ENCODE measurements around the gene UBAC2.
"Not testable (repeated sequence)": the region's sequence is repeated elsewhere in the genome, so short reads cannot be mapped to it uniquely, and the experiment has no call there.

Gene UBAC2

DNA sequence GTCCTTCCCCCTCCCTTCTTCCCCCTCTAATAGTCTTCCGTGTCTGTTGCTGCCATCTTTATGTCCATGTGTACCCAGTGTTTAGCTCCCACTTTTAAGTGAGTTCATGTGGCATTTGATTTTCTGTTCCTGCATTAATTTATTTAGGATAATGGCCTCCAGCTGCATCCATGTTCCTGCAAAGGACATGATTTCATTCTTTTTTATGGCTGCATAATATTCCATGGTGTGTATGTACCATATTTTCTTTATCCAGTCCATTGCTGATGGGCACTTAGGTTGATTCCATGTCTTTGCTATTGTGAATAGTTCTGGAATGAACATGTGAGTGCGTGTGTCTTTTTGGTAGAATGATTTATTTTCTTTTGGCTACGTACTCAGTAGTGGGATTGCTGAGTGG is 48.5 kb downstream of the UBAC2 start:
- DNase-seq (ENCODE audit: low read depth in 3 of 3), result not testable (repeated sequence)

- DNase-seq (ENCODE audit: low read depth in 3 of 3), result not testable (repeated sequence)
Observed at GRCh38 chr13:99249606-99250005, 49.0 kb downstream of the UBAC2 start.

GRCh38 chr13:99250982-99251825 is 50.5 kb downstream of the UBAC2 start:
- no peak for DNase-seq (ENCODE audit: low read depth in 3 of 3)

GRCh38 chr13:99251921-99252320 is 51.3 kb downstream of the UBAC2 start:
- no peak for DNase-seq (ENCODE audit: low read depth in 3 of 3)

DNA sequence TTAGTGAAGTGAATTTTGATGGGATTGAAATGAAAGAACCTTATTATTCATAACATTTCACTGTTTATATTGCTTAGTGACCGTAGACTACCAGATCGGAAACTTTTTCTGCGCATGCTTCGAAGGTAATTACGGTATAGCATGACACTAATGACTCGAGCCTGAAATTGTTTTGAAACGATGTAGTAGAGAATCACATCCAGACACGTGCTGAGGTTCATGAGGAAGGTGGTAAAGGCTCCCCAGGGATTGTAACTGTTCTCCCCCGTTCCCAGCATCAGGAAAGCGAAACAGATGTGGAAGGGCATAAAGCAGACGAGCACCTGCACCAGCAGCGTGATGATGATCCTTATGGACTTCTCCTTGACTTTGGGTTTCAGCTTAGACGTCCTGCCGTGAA is 54.2 kb downstream of the UBAC2 start:
- no peak for DNase-seq (ENCODE audit: low read depth in 3 of 3)

DNA sequence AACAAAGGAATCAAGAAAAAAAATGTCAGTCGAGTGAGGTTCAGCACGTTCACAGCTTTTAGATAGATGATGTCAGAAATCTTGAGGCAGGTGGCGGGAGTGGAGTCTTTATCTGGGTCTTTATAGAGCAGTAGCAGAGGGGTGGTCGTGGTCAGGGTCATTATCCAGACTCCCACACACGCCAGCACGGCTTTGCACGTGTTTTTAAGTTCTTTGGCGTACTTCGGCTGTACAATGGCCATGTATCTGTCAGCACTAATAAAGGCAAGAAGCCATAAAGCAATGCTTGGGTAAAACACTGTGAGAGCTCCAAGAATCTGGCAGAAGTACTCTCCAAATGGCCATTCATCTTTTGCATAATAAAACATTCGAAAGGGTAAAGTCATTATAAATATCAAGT is 54.6 kb downstream of the UBAC2 start:
- no peak for DNase-seq (ENCODE audit: low read depth in 3 of 3)

DNA sequence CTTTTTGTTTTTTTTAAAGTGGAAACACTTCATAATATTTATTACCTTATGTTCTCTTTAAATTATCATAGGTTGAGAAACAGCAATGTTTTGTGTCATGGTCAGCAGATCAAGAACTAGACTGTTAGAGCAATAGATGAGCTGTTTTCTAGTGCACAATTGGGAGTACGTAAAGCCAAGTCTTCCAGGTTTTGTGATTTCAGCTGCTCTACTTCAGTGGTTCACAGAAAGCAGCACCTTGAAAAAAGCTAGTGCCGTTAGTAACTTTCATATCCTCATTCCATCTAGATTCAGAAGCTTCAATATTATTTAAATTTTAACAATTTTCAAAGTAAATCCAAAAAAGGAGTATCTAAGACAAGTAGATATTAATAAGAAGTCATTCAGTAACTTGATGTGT is 55.6 kb downstream of the UBAC2 start:
- no peak for DNase-seq (ENCODE audit: low read depth in 3 of 3)

GRCh38 chr13:99256709-99257108 is 56.1 kb downstream of the UBAC2 start:
- no peak for DNase-seq (ENCODE audit: low read depth in 3 of 3)

DNA sequence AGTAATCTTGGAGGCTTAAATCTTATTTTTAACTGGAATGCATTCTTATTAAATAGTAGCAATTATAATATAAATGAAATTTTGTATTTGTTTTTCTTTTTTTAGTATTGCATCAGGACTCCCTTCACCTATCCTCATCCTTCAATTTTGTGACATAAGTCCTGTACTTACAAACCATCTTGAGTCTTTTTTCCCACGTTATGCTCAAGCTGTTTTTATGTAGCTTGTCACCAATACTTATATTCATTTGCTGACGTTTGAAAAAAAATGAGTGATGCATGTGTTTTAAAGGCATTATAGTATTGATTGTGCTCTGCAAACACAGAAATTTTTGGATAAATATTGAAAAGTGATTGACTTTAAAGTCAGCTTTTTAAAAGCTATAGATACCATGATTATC is 56.6 kb downstream of the UBAC2 start:
- no peak for DNase-seq (ENCODE audit: low read depth in 3 of 3)

- DNase-seq (ENCODE audit: low read depth in 3 of 3), result no peak
Observed at GRCh38 chr13:99258210-99258860, 57.7 kb downstream of the UBAC2 start, which contains the start of gene GPR18. GPR18 (minus strand) TSS chr13:99258379; CDS start chr13:99255872, 2,507 bp downstream.

DNA sequence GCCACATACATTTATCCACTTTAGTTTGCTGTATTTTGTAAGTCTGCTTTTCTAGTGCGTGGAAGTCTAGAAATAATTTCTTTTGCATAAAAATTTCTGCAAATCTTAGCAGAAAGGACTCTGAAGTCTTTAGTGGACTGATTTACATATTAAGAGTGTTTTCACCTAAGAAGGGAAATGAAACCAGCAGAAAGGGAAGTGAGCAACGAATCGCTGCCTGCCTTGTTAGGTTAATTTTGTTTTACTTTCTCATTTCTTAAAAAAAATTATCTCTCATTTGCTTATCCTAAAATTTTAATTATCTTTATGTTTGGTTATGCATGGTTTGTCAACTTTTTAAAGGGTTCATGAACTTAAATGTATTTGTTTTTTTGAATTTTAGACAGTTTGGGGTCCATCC is 58.3 kb downstream of the UBAC2 start:
- no peak for DNase-seq (ENCODE audit: low read depth in 3 of 3)

DNA sequence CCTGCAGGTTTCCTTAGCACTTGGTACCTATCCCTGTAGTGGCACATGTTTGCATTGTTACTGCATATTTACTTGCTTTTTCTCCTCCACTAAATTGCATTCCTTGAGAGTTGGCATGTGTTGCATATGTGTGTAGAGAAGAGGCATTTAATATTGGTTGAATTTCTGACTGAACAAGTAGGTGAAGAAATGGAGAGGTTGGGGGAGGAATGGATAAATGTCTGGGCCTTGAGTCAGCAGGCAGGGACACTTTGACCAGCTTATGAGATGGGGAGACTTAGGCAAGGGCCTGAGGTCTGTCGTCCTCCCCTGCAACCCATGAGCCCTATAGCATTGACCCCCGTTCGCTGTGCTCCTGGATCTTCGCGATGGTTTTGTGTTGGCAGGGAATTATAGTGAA is 59.6 kb downstream of the UBAC2 start:
- no peak for DNase-seq (ENCODE audit: low read depth in 3 of 3)

DNA sequence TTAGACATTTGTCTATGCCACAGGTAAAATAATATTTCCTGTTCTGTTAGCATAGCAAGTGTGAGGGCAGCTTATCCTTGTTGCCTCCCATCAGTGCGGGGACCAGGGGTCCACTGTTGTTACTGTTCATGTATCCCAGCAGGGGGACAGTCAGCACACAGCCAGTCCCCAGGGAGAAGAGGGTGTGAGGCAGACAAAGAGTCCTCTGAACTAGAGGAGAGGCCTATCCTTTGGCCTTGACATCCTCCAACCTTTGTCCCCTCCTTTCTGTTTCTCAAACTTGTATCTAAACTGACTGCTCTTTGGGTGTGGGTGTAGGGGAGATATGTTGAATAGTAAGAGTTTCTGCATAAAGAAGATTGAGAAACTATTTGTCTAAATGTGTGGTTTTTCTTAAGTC is 60.4 kb downstream of the UBAC2 start:
- no peak for DNase-seq (ENCODE audit: low read depth in 3 of 3)

GRCh38 chr13:99263126-99263785 is 62.6 kb downstream of the UBAC2 start:
- DNase-seq (ENCODE audit: low read depth in 3 of 3), result no peak

GRCh38 chr13:99264051-99264450 is 63.4 kb downstream of the UBAC2 start:
- DNase-seq (ENCODE audit: low read depth in 3 of 3), result no peak

- DNase-seq (ENCODE audit: low read depth in 3 of 3), result no peak
Observed at GRCh38 chr13:99265162-99265800, 64.6 kb downstream of the UBAC2 start.

GRCh38 chr13:99265821-99266426 is 65.3 kb downstream of the UBAC2 start:
- no peak for DNase-seq (ENCODE audit: low read depth in 3 of 3)

GRCh38 chr13:99266827-99267226 is 66.2 kb downstream of the UBAC2 start:
- DNase-seq (ENCODE audit: low read depth in 3 of 3), result no peak

DNA sequence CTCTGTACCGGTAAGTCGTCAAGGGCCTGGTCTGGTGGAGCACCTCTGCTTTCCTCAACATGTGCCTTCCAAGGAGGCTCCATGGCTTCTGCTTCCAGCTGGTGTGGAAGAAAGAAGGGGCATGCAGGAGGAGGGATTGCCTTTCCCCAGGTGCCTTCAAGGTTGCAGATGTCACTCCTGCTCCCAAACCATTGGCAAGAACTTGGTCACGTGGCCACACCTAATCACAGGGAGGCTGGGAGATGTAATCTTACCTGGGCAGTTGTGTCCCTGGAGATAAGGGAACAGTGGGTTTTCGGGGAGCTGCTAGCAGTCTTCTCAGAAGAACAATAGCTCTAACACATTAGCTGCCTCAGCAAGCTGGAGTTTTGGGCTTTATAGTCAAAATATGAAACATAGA is 67.3 kb downstream of the UBAC2 start:
- no peak for DNase-seq (ENCODE audit: low read depth in 3 of 3)

DNA sequence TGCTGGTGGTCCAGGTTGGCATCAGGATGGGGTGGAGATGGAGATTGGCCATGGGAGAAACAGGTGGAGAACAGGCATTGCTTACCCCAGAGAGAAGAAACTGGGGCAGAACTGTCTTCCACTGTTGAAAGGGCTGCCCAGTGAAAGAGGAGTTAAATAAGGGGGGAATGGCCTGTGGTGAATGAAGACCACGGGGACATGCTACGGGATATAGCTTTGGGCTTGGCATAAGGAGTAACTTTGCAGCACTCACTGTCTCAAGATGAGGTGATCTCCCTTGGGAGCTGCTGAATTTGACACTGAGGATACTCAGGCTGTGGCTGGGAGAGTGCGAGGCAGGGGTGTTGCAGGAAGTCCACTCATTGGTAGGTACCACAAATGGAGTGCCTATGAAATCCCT is 68.2 kb downstream of the UBAC2 start:
- DNase-seq (ENCODE audit: low read depth in 3 of 3), result no peak

DNA sequence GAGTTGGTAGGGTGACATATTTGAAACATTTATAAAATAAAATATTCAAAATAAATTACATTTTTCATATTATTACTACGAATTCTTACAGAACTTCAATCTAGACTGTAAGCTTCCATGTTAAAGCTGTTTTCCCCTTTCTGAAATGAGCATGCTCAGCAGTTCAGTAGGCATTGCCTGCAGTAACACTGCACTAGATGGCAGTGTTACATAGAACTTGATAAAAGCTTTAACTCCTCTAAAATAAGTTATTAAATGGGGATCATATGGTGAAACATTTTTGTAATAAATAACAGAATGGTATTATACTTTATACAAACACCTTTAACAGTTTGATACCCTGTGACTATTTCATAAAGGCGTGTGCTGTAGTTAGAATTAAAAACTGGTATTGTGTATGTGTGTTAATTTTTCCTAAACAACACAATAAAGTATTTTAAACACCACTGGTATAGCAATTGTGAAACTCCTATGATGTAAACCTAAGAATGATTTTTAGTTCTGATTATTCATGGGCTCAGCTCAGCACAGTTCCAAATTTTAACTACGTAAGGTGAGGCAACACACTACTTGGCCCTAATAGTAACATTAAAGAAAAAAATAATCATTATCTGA is 69.1 kb downstream of the UBAC2 start:
- DNase-seq (ENCODE audit: low read depth in 3 of 3), result no peak
